Measurements from ENCODE around the gene TMEM17. TPM values are rescaled to one million over a fixed set of nuclear protein-coding genes. Genes with fewer than 3 reads are reported as not detected.

The TMEM17 gene
- total RNA-seq, 1 experiment from 2014 or later: 4.1 TPM

DNA sequence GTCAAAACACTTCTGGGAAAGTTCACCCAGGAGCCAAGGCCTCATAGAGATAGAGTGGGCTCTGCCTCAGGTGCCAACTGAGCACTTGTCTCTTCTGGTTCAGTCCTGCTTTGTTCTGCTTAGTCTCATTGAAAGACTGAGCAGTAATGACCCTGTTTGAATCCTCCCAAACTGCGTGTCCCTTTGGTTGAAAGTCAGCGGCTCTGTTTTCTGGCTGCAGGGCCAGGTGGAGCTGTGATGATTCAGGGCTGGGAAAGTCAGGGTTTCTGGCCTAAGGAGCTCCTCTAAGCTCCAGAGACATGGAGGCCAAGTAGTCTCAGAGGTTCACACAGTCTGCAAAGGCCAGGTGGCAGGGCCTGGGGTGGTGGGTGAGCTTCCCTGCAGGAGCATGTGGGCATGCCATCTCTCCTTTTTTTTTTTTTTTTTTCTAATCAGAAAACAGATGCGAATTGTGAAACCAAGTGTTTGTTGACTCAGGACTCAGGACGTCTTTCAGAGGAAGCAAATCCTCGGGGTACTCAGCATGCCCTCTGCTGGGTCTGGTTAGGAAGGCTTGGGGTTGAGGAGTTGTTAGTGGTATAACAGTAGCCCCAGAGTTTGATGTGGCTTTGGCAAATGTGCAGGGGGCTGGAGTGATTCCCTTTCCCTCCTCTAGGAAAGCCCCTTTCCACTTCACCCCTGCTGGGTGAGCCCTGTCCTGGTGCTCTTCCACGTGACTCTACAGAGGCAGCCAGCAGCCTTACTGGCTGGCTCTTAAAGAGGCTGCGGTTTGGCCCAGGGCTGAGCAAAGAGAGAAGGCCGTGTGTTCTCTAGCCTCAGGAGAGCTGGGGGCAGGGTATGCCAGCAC, 38.3 kb downstream of the TMEM17 start:
- intact Hi-C loops (cut with micrococcal nuclease; ENCODE audit: unreplicated experiment): no loop called here
- TF ChIP-seq POLR2AphosphoS5 (IDR thresholded peaks at IDR 0.05; ENCODE audit: low read depth, low read length): no peak
- TF ChIP-seq SIN3A (IDR thresholded peaks at IDR 0.05; ENCODE audit: borderline replicate concordance, insufficient read depth, low read depth, low read length): no peak
- TF ChIP-seq, protein P1, sequence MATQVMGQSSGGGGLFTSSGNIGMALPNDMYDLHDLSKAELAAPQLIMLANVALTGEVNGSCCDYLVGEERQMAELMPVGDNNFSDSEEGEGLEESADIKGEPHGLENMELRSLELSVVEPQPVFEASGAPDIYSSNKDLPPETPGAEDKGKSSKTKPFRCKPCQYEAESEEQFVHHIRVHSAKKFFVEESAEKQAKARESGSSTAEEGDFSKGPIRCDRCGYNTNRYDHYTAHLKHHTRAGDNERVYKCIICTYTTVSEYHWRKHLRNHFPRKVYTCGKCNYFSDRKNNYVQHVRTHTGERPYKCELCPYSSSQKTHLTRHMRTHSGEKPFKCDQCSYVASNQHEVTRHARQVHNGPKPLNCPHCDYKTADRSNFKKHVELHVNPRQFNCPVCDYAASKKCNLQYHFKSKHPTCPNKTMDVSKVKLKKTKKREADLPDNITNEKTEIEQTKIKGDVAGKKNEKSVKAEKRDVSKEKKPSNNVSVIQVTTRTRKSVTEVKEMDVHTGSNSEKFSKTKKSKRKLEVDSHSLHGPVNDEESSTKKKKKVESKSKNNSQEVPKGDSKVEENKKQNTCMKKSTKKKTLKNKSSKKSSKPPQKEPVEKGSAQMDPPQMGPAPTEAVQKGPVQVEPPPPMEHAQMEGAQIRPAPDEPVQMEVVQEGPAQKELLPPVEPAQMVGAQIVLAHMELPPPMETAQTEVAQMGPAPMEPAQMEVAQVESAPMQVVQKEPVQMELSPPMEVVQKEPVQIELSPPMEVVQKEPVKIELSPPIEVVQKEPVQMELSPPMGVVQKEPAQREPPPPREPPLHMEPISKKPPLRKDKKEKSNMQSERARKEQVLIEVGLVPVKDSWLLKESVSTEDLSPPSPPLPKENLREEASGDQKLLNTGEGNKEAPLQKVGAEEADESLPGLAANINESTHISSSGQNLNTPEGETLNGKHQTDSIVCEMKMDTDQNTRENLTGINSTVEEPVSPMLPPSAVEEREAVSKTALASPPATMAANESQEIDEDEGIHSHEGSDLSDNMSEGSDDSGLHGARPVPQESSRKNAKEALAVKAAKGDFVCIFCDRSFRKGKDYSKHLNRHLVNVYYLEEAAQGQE (IDR thresholded peaks at IDR 0.05; ENCODE audit: insufficient read depth in 1 of 2, low read depth in 2 of 2, low read length in 1 of 2): no peak
- TF ChIP-seq TCF7L2 (IDR thresholded peaks at IDR 0.05; ENCODE audit: low read depth, low read length): no peak
- TF ChIP-seq, protein P2, sequence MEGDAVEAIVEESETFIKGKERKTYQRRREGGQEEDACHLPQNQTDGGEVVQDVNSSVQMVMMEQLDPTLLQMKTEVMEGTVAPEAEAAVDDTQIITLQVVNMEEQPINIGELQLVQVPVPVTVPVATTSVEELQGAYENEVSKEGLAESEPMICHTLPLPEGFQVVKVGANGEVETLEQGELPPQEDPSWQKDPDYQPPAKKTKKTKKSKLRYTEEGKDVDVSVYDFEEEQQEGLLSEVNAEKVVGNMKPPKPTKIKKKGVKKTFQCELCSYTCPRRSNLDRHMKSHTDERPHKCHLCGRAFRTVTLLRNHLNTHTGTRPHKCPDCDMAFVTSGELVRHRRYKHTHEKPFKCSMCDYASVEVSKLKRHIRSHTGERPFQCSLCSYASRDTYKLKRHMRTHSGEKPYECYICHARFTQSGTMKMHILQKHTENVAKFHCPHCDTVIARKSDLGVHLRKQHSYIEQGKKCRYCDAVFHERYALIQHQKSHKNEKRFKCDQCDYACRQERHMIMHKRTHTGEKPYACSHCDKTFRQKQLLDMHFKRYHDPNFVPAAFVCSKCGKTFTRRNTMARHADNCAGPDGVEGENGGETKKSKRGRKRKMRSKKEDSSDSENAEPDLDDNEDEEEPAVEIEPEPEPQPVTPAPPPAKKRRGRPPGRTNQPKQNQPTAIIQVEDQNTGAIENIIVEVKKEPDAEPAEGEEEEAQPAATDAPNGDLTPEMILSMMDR (IDR thresholded peaks at IDR 0.05): no peak
- POLR2A ChIA-PET: no interaction called here

DNA sequence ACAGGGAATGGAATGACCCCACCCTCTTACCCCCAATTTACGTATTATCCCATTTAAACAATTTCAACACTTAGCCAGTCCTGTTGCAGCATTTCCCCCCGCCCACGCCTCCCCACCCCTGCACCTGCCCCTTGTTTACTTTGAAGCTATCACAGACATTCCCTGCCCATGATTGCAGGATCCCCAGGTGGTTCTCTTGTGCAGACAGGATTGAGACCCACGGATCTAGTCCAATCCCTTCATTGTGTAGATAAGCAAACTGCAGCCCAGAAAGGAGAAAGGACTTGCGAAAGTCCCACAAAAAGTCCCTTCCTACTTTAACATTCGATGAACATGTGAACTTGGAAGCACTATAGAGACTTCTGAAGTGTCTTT, 38.9 kb downstream of the TMEM17 start:
- H3K4me3 ChIP-seq (ENCODE audit: low read depth in 2 of 2, low read length in 2 of 2): no peak overlapping the region
- no peak overlapping the region for H3K27ac ChIP-seq (ENCODE audit: low read length)
- H3K27me3 ChIP-seq (ENCODE audit: control insufficient read depth, insufficient read depth, low read length): no peaks in the 10 kb centered on the region
- ChIA-PET CTCF (interaction anchor here (0.6 kb wide), 1 partner anchor 24 kb away, joined by 4 read pairs; no protein-coding TSS in a partner anchor), POLR2A (no interaction called here)
- H3K4me1 ChIP-seq (ENCODE audit: control insufficient read depth, insufficient read depth, low read length): no peaks in the 10 kb centered on the region
- intact Hi-C loops (cut with micrococcal nuclease; ENCODE audit: unreplicated experiment): no loop called here
- ATAC-seq: no peak
- in situ Hi-C loops (cut with HindIII; ENCODE audit: low pct_unique_long_range_greater_than_20kb, low sequenced_read_pairs): no loop called here
- no peaks in the 10 kb centered on the region for H3K9me3 ChIP-seq (ENCODE audit: control insufficient read depth, insufficient read depth, low read depth, low read length)
- no TSS peak for BruUV-seq (replicated peaks)
- H3K36me3 ChIP-seq (ENCODE audit: control insufficient read depth, insufficient read depth, low read length): no peaks in the 10 kb centered on the region
- DNase-seq (ENCODE audit: low read depth, low spot score): no peak
- TF ChIP-seq SIN3A (IDR thresholded peaks at IDR 0.05; ENCODE audit: borderline replicate concordance, insufficient read depth, low read depth, low read length): no peak
- no peak for TF ChIP-seq POLR2AphosphoS5 (IDR thresholded peaks at IDR 0.05; ENCODE audit: low read depth, low read length)
- TF ChIP-seq, protein P2 (IDR thresholded peaks at IDR 0.05): no peak
- TF ChIP-seq TCF7L2 (IDR thresholded peaks at IDR 0.05; ENCODE audit: low read depth, low read length): no peak
- TF ChIP-seq, protein P1 (IDR thresholded peaks at IDR 0.05; ENCODE audit: insufficient read depth in 1 of 2, low read depth in 2 of 2, low read length in 1 of 2): no peak

More for the DNA sequence above, 38.3 kb downstream of the TMEM17 start:
- ATAC-seq (no peak), DNase-seq (ENCODE audit: low read depth, low spot score) (no peak)
- CTCF ChIA-PET: no interaction called here
- no peaks in the 10 kb centered on the region for H3K27me3 ChIP-seq (ENCODE audit: control insufficient read depth, insufficient read depth, low read length)
- H3K27ac ChIP-seq (ENCODE audit: low read length): no peak overlapping the region
- no peaks in the 10 kb centered on the region for H3K9me3 ChIP-seq (ENCODE audit: control insufficient read depth, insufficient read depth, low read depth, low read length)
- in situ Hi-C loops (cut with HindIII; ENCODE audit: low pct_unique_long_range_greater_than_20kb, low sequenced_read_pairs): no loop called here
- no peak overlapping the region for H3K4me3 ChIP-seq (ENCODE audit: low read depth in 2 of 2, low read length in 2 of 2)
- no peaks in the 10 kb centered on the region for H3K4me1 ChIP-seq (ENCODE audit: control insufficient read depth, insufficient read depth, low read length)
- no peaks in the 10 kb centered on the region for H3K36me3 ChIP-seq (ENCODE audit: control insufficient read depth, insufficient read depth, low read length)
- BruUV-seq (replicated peaks): no TSS peak

Data from Panc1 (cell line).